Glomerular visceral epithelial cell (primary cell): Measurements from ENCODE around the gene KLF15.

ENCODE experiments used
- DNase-seq: peaks from one replicate; pipeline ENCODE4 v3.0.0-alpha.2; 2016; ENCODE audit errors: extremely low spot score

Gene KLF15

GRCh38 chr3:126320517-126321293 is 36.5 kb downstream of the KLF15 start:
- no peak for DNase-seq

- no peak for DNase-seq
Observed at GRCh38 chr3:126319701-126320295, 37.4 kb downstream of the KLF15 start.

- DNase-seq, result peak; percentile 17
Observed at GRCh38 chr3:126317029-126317996, 39.9 kb downstream of the KLF15 start.

GRCh38 chr3:126316501-126316939 is 40.7 kb downstream of the KLF15 start:
- no peak for DNase-seq

GRCh38 chr3:126316031-126316461 is 41.2 kb downstream of the KLF15 start:
- no peak for DNase-seq

- no peak for DNase-seq
Observed at GRCh38 chr3:126314790-126315658, 42.2 kb downstream of the KLF15 start.

- DNase-seq, result no peak
Observed at GRCh38 chr3:126314305-126314789, 42.9 kb downstream of the KLF15 start.

- DNase-seq, result no peak
Observed at GRCh38 chr3:126313580-126314304, 43.5 kb downstream of the KLF15 start.

- DNase-seq, result no peak
Observed at GRCh38 chr3:126313166-126313565, 44.0 kb downstream of the KLF15 start.

- no peak for DNase-seq
Observed at GRCh38 chr3:126312341-126312740, 44.9 kb downstream of the KLF15 start.

- no peak for DNase-seq
Observed at GRCh38 chr3:126311338-126311978, 45.8 kb downstream of the KLF15 start.

- no peak for DNase-seq
Observed at GRCh38 chr3:126310816-126311215, 46.4 kb downstream of the KLF15 start.

- DNase-seq, result no peak
Observed at GRCh38 chr3:126309861-126310655, 47.1 kb downstream of the KLF15 start.

- DNase-seq, result no peak
Observed at GRCh38 chr3:126309165-126309564, 48.0 kb downstream of the KLF15 start.

GRCh38 chr3:126308394-126309125 is 48.6 kb downstream of the KLF15 start:
- no peak for DNase-seq

- no peak for DNase-seq
Observed at GRCh38 chr3:126307591-126308393, 49.4 kb downstream of the KLF15 start.

GRCh38 chr3:126306888-126307482 is 50.2 kb downstream of the KLF15 start:
- DNase-seq, result no peak
